CD14-positive monocyte (primary cell): ENCODE measurements around the gene ZNF774. TPM values are rescaled to one million over a fixed set of nuclear protein-coding genes. Genes with fewer than 3 reads are reported as not detected.
A peak's percentile ranks its signal among the peaks of the same experiment; 100 is the strongest.

Source experiments
- DNase-seq, 3 donors: peaks; one replicate each; pipeline ENCODE4 v3.0.0-alpha.2; 2011 to 2022
- H2AFZ ChIP-seq: 2 replicates; pipeline ENCODE4 v1.6.0; 2012; ENCODE audit warnings: mild to moderate bottlenecking, low read depth, low read length, inconsistent platforms; ENCODE audit not compliant: insufficient read depth, poor library complexity, severe bottlenecking
- H3K27ac ChIP-seq, 2 donors: 1 replicate in 1 of 2; 2 replicates in 1 of 2; pipeline ENCODE4 v1.5.1; 2012 to 2013; ENCODE audit warnings: low read length in 2 of 2, control low read depth in 1 of 2, inconsistent platforms in 1 of 2, low read depth in 1 of 2, mild to moderate bottlenecking in 1 of 2
- H3K27me3 ChIP-seq, 2 donors: one replicate each; pipeline versions ENCODE4 v1.6.0 to v1.6.1; 2011 to 2013; ENCODE audit warnings: low read length in 2 of 2; ENCODE audit not compliant: control insufficient read depth in 2 of 2, insufficient read depth in 2 of 2
- H3K36me3 ChIP-seq, 2 donors: replicated peaks in 1 of 2; 1 replicate in 1 of 2; 2 replicates in 1 of 2; pipeline versions ENCODE4 v1.5.1 to v1.6.1; 2012 to 2013; ENCODE audit warnings: low read length in 2 of 2, control low read depth in 1 of 2, inconsistent platforms in 1 of 2, mild to moderate bottlenecking in 1 of 2; ENCODE audit not compliant: insufficient read depth in 2 of 2, control insufficient read depth in 1 of 2
- H3K4me1 ChIP-seq, 2 donors: 1 replicate in 1 of 2; 2 replicates in 1 of 2; pipeline versions ENCODE4 v1.5.1 to v1.6.1; 2012 to 2013; ENCODE audit warnings: low read length in 2 of 2, control low read depth in 1 of 2, inconsistent platforms in 1 of 2, mild to moderate bottlenecking in 1 of 2, moderate library complexity in 1 of 2; ENCODE audit not compliant: insufficient read depth in 2 of 2, control insufficient read depth in 1 of 2
- H3K4me2 ChIP-seq: replicated peaks from 2 replicates; pipeline ENCODE3; 2012; ENCODE audit warnings: low read length, moderate library complexity, mild to moderate bottlenecking; ENCODE audit not compliant: poor library complexity, severe bottlenecking; ENCODE audit errors: extremely low read depth
- H3K4me3 ChIP-seq, 3 experiments: fragments of 200-600 bp in 1 of 3; sonication (generic) in 1 of 3; replicated peaks in 1 of 3; 1 replicate in 2 of 3; 2 replicates in 1 of 3; pipeline ENCODE4 v1.5.1; 2011 to 2013; ENCODE audit warnings: low read length in 3 of 3, mild to moderate bottlenecking in 3 of 3, control low read depth in 2 of 3, low read depth in 2 of 3, inconsistent platforms in 1 of 3, moderate library complexity in 1 of 3
- H3K79me2 ChIP-seq: 2 replicates; pipeline ENCODE4 v1.6.0; 2012; ENCODE audit warnings: mild to moderate bottlenecking, control low read depth, inconsistent platforms, low read length, moderate library complexity; ENCODE audit not compliant: insufficient read depth
- H3K9ac ChIP-seq: 2 replicates; pipeline ENCODE4 v1.6.0; 2017; ENCODE audit warnings: low read length, mild to moderate bottlenecking; ENCODE audit not compliant: insufficient read depth, poor library complexity, severe bottlenecking
- H3K9me3 ChIP-seq, 2 donors: replicated peaks in 1 of 2; 1 replicate in 1 of 2; 2 replicates in 1 of 2; pipeline versions ENCODE4 v1.5.1 to v1.6.1; 2012 to 2013; ENCODE audit warnings: low read length in 2 of 2, control low read depth in 1 of 2; ENCODE audit not compliant: control insufficient read depth in 1 of 2, insufficient read depth in 1 of 2
- H4K20me1 ChIP-seq: 2 replicates; pipeline ENCODE4 v1.6.0; 2012; ENCODE audit warnings: mild to moderate bottlenecking, low read length, control low read depth, moderate library complexity; ENCODE audit not compliant: insufficient read depth
- H3K27ac Mint-ChIP-seq, 7 donors: one replicate each; pipeline ENCODE4 v1.8.0; 2020; ENCODE audit warnings: mild to moderate bottlenecking in 7 of 7, mixed read lengths in 7 of 7, moderate library complexity in 6 of 7, inconsistent platforms in 2 of 7
- H3K27me3 Mint-ChIP-seq, 3 donors: one replicate each; pipeline ENCODE4 v1.8.0; 2021 to 2022; ENCODE audit warnings: low read depth in 3 of 3, mild to moderate bottlenecking in 3 of 3, mixed read lengths in 3 of 3, moderate library complexity in 3 of 3, inconsistent platforms in 1 of 3
- H3K36me3 Mint-ChIP-seq, 2 donors: one replicate each; pipeline ENCODE4 v1.8.0; 2020; ENCODE audit warnings: mixed read lengths in 2 of 2, inconsistent platforms in 1 of 2, mild to moderate bottlenecking in 1 of 2
- H3K4me1 Mint-ChIP-seq: one replicate; pipeline ENCODE4 v1.8.0; 2020; ENCODE audit warnings: mild to moderate bottlenecking, mixed read lengths
- H3K4me3 Mint-ChIP-seq, 2 donors: one replicate each; pipeline ENCODE4 v1.8.0; 2020; ENCODE audit warnings: mild to moderate bottlenecking in 2 of 2, mixed read lengths in 2 of 2, moderate library complexity in 1 of 2
- H3K9me3 Mint-ChIP-seq, 7 donors: one replicate each; pipeline ENCODE4 v1.8.0; 2020 to 2022; ENCODE audit warnings: mixed read lengths in 7 of 7, mild to moderate bottlenecking in 6 of 7, moderate library complexity in 6 of 7, inconsistent platforms in 2 of 7
- CTCF ChIP-seq: fragments of 200-600 bp; IDR thresholded peaks from one replicate; pipeline ENCODE4 v1.8.0; 2022; ENCODE audit warnings: antibody characterized with exemption, mild to moderate bottlenecking
- WGBS: methylation state at CpG from one replicate; pipeline ENCODE4 v1.1.5; 2013; ENCODE audit warnings: missing lambda C conversion rate; ENCODE audit not compliant: insufficient coverage; 5-methylcytosine and 5-hydroxymethylcytosine counted together
- intact Hi-C, 2 donors: fragments of 100-400 bp; cut with micrococcal nuclease; formaldehyde crosslinking; loops; one replicate each; pipeline versions ENCODE4 v1.15.0 to v1.15.1; 2023
- polyA plus RNA-seq, 3 donors: library from polyadenylated mRNA; depleted of rRNA in 1 of 3; unstranded in 2 of 3; stranded (reverse) in 1 of 3; fragments of 300-500 nt in 2 of 3; fragments of >200 nt in 1 of 3; fragmentation: Illumina TruSeq in 2 of 3; gene quantifications; 1 replicate in 2 of 3; 2 replicates in 1 of 3; pipeline ENCODE4 v1.2.3, GENCODE V29; 2012 to 2021

The ZNF774 gene
- polyA plus RNA-seq, 3 donors, result 0.12 to 0.23 TPM; not detected in 1

GRCh38 chr15:90354986-90355385 is 2.9 kb downstream of the ZNF774 start:
- Mint-ChIP-seq H3K27ac (no peak overlapping the region), H3K36me3 (peaks cover 0 to 2% of the 10 kb centered on the region in 2 donors), H3K4me3 (no peak overlapping the region), H3K4me1 (peaks cover 12% of the 10 kb centered on the region), H3K27me3 (peaks cover 2 to 6% (median 3%) of the 10 kb centered on the region in 3 donors), H3K9me3 (no peaks in the 10 kb centered on the region)
- no peak for TF ChIP-seq CTCF
- H3K4me3 ChIP-seq, result no peak overlapping the region
- no peaks in the 10 kb centered on the region for H3K79me2 ChIP-seq
- H3K27me3 ChIP-seq, result no peaks in the 10 kb centered on the region
- no peaks in the 10 kb centered on the region for H3K36me3 ChIP-seq
- H3K4me1 ChIP-seq, result peaks cover 9 to 15% of the 10 kb centered on the region in 2 donors
- no peak overlapping the region for H3K4me2 ChIP-seq
- no peak overlapping the region for H2AFZ ChIP-seq
- no peaks in the 10 kb centered on the region for H4K20me1 ChIP-seq
- H3K27ac ChIP-seq, result no peak overlapping the region
- 100% methylated on average over 1 of the region's 2 CpGs for WGBS
- intact Hi-C loops, result loop anchor here in 1 of 2 donors (5.0 kb wide), 1 partner anchor 32 kb away; the partner anchor contains the start of gene IQGAP1
- no peak overlapping the region for H3K9ac ChIP-seq
- H3K9me3 ChIP-seq, result no peaks in the 10 kb centered on the region
- no peak for DNase-seq

- peak overlapping the region in 1 of 7 donors; percentile 40 for H3K27ac Mint-ChIP-seq
- H3K4me1 Mint-ChIP-seq, result peaks cover 19% of the 10 kb centered on the region
- 93% methylated on average over 2 of the region's 8 CpGs for WGBS
- peak overlapping the region in 1 of 2 donors; percentile 16 for H3K4me3 Mint-ChIP-seq
- Histone ChIP-seq H3K36me3 (no peaks in the 10 kb centered on the region), H3K4me1 (peaks cover 15 to 17% of the 10 kb centered on the region in 2 donors), H3K79me2 (no peaks in the 10 kb centered on the region), H3K4me3 (no peak overlapping the region), H3K4me2 (no peak overlapping the region), H4K20me1 (no peaks in the 10 kb centered on the region), H3K27me3 (no peaks in the 10 kb centered on the region), H3K9ac (no peak overlapping the region), H3K9me3 (no peaks in the 10 kb centered on the region), H3K27ac (no peak overlapping the region), H2AFZ (no peak overlapping the region)
- DNase-seq, result peak in 2 of 3 donors; percentile 40 to 63
- intact Hi-C loops, result no loop called here
- TF ChIP-seq CTCF, result no peak
- no peaks in the 10 kb centered on the region for H3K9me3 Mint-ChIP-seq
- peaks cover 0 to 2% (median 0%) of the 10 kb centered on the region in 3 donors for H3K27me3 Mint-ChIP-seq
- peaks cover 2 to 8% of the 10 kb centered on the region in 2 donors for H3K36me3 Mint-ChIP-seq
These were observed 6.3 kb downstream of the ZNF774 start for GRCh38 chr15:90358124-90359033.
